CD4-positive, alpha-beta T cell treated with Interleukin-2 at 100 ng/mL for 4 hours (primary cell): ENCODE data around the gene PKHD1.

ENCODE experiments used
- DNase-seq: peaks from one replicate; pipeline ENCODE4 v3.0.0-alpha.2; 2020; ENCODE audit warnings: low spot score

The PKHD1 gene

GRCh38 chr6:51704932-51705540 lies 382.4 kb downstream of the PKHD1 start:
- no peak for DNase-seq

GRCh38 chr6:51702851-51703250 lies 384.6 kb downstream of the PKHD1 start:
- DNase-seq: no peak

GRCh38 chr6:51684603-51685002 lies 402.8 kb downstream of the PKHD1 start:
- DNase-seq: no peak

GRCh38 chr6:51684038-51684437 lies 403.4 kb downstream of the PKHD1 start:
- DNase-seq: no peak

GRCh38 chr6:51678905-51679620 lies 408.4 kb downstream of the PKHD1 start:
- DNase-seq: no peak

DNA sequence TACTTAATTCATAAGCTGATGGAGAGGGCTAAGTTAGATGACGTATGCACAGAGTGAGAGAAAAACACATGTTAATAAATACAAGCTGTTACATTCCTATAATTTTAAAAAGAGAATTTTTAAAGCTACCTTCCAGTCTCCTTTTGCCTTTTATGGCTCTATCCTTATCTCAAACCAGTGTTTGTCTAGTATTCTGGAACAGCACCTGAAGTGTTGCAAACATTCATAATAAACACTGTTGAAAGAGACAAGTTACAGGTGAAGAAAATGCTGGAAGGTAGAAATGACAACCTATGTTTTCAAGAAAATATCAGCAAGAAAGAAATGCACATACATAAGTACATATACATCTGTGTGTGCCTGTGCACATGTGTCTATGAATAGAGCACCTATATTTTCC lies 409.1 kb downstream of the PKHD1 start:
- no peak for DNase-seq

GRCh38 chr6:51675922-51676275 lies 411.5 kb downstream of the PKHD1 start:
- DNase-seq: no peak

DNA sequence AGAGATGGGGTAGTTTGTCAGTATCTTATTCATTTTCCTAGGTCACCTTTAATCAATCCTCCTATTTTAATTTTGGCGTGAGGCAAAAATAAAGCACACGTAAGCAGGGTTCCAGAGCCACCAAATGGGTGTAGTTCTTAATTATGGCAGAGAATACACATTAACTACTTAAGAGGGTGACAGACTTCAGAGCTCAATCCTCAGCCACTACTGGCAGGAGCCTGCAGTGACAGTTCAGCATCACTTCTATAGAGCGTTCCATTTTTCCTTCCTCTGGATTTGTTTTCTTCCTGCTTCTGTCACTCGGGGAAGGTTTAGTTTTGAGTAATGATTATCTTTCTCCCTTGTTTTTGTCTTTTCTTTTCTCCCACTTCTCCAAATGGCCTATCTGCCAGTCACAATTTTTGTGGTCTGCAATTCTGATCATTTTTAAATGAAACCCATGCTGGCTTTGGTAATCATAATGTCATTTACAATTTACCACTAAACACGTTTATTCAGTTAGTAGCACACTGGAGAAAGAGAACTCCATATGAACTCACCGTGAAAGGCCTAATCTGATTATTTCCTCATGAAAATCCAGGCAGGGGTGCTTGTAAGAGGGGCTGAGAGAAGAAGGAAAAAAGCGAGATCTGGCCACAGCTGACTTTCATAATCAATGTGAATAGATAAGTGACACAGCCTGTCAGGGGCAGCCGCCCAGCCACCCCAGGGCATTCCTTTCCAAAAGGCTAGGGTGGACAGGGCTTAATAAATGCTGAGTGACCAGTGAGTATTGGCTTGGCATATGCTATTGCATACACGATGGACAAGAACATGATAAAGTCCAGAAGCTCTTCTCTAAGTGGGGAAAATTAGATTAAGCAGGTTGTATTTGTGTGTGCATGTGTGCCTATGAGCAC lies 412.1 kb downstream of the PKHD1 start:
- no peak for DNase-seq

- no peak for DNase-seq
Observed at GRCh38 chr6:51663525-51663924, 423.9 kb downstream of the PKHD1 start.

DNA sequence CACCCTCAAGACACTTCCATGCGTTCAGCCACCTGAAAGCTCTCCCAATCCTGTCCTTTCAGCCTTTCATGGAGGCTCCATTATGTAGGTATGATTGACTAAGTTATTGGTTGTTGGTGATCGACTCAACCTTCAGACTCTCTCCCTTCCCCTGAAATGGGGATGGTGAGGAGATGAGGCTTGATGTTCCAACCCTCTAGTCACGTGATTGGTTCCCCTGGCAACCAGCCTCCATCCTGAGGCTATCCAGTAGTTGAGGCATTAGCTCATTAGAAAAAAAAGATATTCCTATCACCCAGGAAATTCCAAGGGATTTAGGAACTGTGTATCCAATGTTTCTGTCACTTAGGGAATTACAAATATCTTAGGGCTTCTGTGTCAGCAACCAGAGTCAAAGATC lies 426.6 kb downstream of the PKHD1 start:
- no peak for DNase-seq

- no peak for DNase-seq
Observed at GRCh38 chr6:51657491-51657890, 429.9 kb downstream of the PKHD1 start.

DNA sequence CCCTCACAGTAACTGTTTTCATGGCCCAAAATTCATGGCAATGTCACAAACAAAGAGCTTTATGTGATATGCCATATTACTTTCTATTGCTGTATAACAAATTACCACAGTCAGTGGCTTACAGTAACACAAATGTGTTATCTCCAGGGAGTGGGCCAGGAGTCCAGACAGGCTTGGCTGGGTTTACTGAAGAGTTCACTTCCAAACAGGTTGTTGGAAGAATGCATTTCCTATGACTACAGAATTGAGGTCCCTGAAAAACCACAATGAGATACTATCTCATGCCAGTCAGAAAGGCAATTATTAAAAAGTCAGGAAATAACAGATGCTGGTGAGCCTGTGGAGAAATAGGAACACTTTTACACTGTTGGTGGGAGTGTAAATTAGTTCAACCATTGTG lies 431.9 kb downstream of the PKHD1 start:
- DNase-seq: no peak

DNA sequence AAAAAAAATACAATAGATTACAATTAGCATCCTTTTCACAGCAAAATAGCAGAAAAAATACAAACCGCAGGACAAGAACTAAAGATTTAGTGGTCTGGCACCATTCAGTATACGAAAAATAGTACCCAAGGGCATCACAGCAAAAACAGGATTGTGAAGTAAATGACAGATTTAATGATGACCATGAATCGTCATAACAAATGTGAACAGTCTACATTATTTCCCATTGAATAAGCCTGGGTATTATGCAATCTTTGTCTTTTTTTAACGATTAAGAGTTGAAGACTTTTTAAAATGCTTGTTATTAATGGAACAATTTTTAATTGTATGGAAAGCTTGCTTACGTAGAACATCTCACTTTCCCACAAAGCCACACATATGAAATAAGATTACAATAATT lies 432.8 kb downstream of the PKHD1 start:
- DNase-seq: no peak

GRCh38 chr6:51651132-51651817 lies 436.1 kb downstream of the PKHD1 start:
- no peak for DNase-seq

DNA sequence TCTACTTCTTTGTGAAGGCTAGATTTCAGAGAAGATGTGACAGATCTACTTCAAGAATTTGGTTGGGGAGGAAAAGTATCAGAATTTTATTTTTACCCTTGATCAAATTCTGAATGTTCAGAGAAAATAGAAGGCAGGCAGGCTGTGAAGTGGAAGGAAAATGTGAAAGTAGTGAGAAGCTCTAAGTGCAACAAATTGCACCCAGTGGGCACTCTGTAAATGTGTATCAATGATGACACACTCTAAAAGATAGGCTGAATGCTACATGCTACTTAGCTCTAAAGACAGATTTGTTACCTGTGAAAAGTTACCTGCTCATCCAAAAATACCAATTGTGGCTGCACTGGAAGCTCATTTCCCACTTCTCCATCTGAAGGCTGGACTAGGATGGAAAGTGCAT lies 438.6 kb downstream of the PKHD1 start:
- no peak for DNase-seq

DNA sequence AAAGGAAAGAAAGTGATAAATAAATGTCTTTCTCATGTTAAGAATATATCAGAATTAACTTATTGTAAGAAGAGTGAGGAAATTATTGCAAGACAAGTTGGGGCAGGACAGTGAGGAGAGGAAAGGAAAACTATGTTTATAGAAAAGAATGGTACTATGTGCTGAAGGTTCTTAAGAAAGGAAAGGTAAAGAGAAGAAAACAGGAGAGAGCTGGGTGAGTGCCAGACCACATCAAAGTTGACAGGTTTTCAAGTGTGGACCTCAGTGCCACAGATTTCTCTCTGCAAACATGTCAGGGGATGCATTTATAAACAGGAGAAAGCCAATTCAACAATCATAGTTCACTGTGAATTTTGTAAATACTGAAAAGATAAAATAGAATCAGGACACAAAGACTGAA lies 439.2 kb downstream of the PKHD1 start:
- DNase-seq: no peak

- DNase-seq: no peak
Observed at GRCh38 chr6:51644426-51644825, 443.0 kb downstream of the PKHD1 start.

GRCh38 chr6:51640021-51640420 lies 447.4 kb downstream of the PKHD1 start:
- no peak for DNase-seq

DNA sequence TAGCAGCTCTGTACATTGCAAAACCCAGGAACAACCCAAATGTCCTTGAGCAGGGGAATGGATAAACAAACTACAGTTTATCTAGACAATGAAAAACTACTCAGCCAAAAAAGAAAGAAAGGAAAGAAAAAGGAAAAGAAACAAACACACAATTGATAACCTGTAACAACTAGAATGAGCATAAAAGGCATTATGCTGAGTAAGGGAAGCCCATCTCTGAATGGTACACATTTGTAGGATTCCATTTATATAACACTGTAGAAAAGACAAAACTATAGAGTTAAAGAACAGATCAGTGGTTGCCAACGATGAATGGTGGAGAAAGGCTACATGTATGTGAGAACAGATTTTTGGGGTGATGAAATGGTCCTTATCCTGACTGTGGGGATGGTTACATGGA lies 454.0 kb downstream of the PKHD1 start:
- DNase-seq: no peak

GRCh38 chr6:51630011-51630410 lies 457.4 kb downstream of the PKHD1 start:
- no peak for DNase-seq

- DNase-seq: no peak
Observed at GRCh38 chr6:51626391-51626790, 461.0 kb downstream of the PKHD1 start.

GRCh38 chr6:51625566-51625965 lies 461.8 kb downstream of the PKHD1 start:
- no peak for DNase-seq

- DNase-seq: no peak
Observed at GRCh38 chr6:51620971-51621370, 466.4 kb downstream of the PKHD1 start.
